ENCODE data around the gene SHMT2.

DNA sequence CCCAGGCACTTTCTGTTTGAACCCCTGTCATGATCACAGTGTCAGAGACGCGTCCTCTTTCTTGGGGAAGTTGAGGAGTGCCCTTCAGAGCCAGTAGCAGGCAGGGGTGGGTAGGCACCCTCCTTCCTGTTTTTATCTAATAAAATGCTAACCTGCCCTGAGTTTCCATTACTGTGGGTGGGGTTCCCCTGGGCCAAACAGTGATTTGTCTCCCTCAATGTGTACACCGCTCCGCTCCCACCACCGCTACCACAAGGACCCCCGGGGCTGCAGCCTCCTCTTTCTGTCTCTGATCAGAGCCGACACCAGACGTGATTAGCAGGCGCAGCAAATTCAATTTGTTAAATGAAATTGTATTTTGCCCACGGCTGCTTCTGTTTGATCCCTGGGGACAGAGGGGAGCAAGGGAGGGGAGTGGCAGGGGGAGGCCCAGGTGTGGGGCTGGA lies 5.1 kb downstream of the SHMT2 start:
- TF ChIP-seq, protein P1, sequence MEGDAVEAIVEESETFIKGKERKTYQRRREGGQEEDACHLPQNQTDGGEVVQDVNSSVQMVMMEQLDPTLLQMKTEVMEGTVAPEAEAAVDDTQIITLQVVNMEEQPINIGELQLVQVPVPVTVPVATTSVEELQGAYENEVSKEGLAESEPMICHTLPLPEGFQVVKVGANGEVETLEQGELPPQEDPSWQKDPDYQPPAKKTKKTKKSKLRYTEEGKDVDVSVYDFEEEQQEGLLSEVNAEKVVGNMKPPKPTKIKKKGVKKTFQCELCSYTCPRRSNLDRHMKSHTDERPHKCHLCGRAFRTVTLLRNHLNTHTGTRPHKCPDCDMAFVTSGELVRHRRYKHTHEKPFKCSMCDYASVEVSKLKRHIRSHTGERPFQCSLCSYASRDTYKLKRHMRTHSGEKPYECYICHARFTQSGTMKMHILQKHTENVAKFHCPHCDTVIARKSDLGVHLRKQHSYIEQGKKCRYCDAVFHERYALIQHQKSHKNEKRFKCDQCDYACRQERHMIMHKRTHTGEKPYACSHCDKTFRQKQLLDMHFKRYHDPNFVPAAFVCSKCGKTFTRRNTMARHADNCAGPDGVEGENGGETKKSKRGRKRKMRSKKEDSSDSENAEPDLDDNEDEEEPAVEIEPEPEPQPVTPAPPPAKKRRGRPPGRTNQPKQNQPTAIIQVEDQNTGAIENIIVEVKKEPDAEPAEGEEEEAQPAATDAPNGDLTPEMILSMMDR (IDR thresholded peaks at IDR 0.05): no peak
- no peak for TF ChIP-seq POLR2A (IDR thresholded peaks at IDR 0.05)
